Glutamatergic neuron (in vitro differentiated cells): ENCODE data around the gene EXOSC2. TPM values are rescaled to one million over a fixed set of nuclear protein-coding genes. Genes with fewer than 3 reads are reported as not detected.

Experiments used
- DNase-seq: peaks from one replicate; pipeline ENCODE4 v3.0.0; 2022
- H3K27ac Mint-ChIP-seq: one replicate; pipeline ENCODE4 v1.8.0; 2020; ENCODE audit warnings: mild to moderate bottlenecking, mixed read lengths, inconsistent platforms; ENCODE audit not compliant: unreplicated experiment
- H3K27me3 Mint-ChIP-seq: one replicate; pipeline ENCODE4 v1.8.0; 2020; ENCODE audit warnings: mild to moderate bottlenecking, moderate library complexity, mixed read lengths, inconsistent platforms; ENCODE audit not compliant: unreplicated experiment
- H3K36me3 Mint-ChIP-seq: one replicate; pipeline ENCODE4 v1.8.0; 2020; ENCODE audit warnings: mild to moderate bottlenecking, mixed read lengths, inconsistent platforms; ENCODE audit not compliant: unreplicated experiment
- H3K4me1 Mint-ChIP-seq: one replicate; pipeline ENCODE4 v1.8.0; 2020; ENCODE audit warnings: mild to moderate bottlenecking, low read depth, mixed read lengths, inconsistent platforms; ENCODE audit not compliant: unreplicated experiment
- H3K4me3 Mint-ChIP-seq: one replicate; pipeline ENCODE4 v1.8.0; 2020; ENCODE audit warnings: mild to moderate bottlenecking, mixed read lengths, inconsistent platforms; ENCODE audit not compliant: unreplicated experiment
- H3K9me3 Mint-ChIP-seq: one replicate; pipeline ENCODE4 v1.8.0; 2020; ENCODE audit warnings: mild to moderate bottlenecking, moderate library complexity, mixed read lengths, inconsistent platforms; ENCODE audit not compliant: unreplicated experiment
- CTCF ChIP-seq: fragments of 200-600 bp; sonication (generic); IDR thresholded peaks from one replicate; pipeline ENCODE4 v1.5.0; 2021; ENCODE audit not compliant: partially characterized antibody, unreplicated experiment
- total RNA-seq: library from RNA; stranded (reverse); fragmentation: NEBNext Ultra II Directional; extraction: Animal tissue kit (Norgen Biotek cat#: 25700); gene quantifications from one replicate; pipeline ENCODE4 v1.2.1, GENCODE V29; 2021; ENCODE audit not compliant: unreplicated experiment

The EXOSC2 gene
- total RNA-seq, 1 donor from 2014 or later = 43.3 TPM

GRCh38 chr9:130745210-130745800 lies 51.7 kb downstream of the EXOSC2 start:
- Mint-ChIP-seq H3K4me3 (no peak overlapping the region), H3K27ac (no peak overlapping the region), H3K9me3 (peaks cover 3% of the 10 kb centered on the region), H3K4me1 (peaks cover 10% of the 10 kb centered on the region), H3K36me3 (no peaks in the 10 kb centered on the region), H3K27me3 (peaks cover 2% of the 10 kb centered on the region)
- TF ChIP-seq CTCF = no peak
- DNase-seq = no peak

- peaks cover 3% of the 10 kb centered on the region for H3K9me3 Mint-ChIP-seq
- no peak for DNase-seq
- H3K27ac Mint-ChIP-seq = no peak overlapping the region
- peaks cover 11% of the 10 kb centered on the region for H3K4me1 Mint-ChIP-seq
- no peaks in the 10 kb centered on the region for H3K36me3 Mint-ChIP-seq
- H3K4me3 Mint-ChIP-seq = no peak overlapping the region
- no peak for TF ChIP-seq CTCF
- H3K27me3 Mint-ChIP-seq = peaks cover 2% of the 10 kb centered on the region
Observed at GRCh38 chr9:130745829-130746228, 52.2 kb downstream of the EXOSC2 start.

- H3K4me1 Mint-ChIP-seq = peaks cover 13% of the 10 kb centered on the region
- no peaks in the 10 kb centered on the region for H3K36me3 Mint-ChIP-seq
- peaks cover 2% of the 10 kb centered on the region for H3K27me3 Mint-ChIP-seq
- DNase-seq = no peak
- H3K4me3 Mint-ChIP-seq = no peak overlapping the region
- peaks cover 3% of the 10 kb centered on the region for H3K9me3 Mint-ChIP-seq
- TF ChIP-seq CTCF = no peak
- no peak overlapping the region for H3K27ac Mint-ChIP-seq
Observed at GRCh38 chr9:130746434-130747212, 53.0 kb downstream of the EXOSC2 start.

GRCh38 chr9:130751631-130752355 lies 58.2 kb downstream of the EXOSC2 start:
- Mint-ChIP-seq H3K9me3 (peaks cover 3% of the 10 kb centered on the region), H3K27ac (peak overlapping the region; percentile 82), H3K36me3 (no peaks in the 10 kb centered on the region), H3K4me1 (peaks cover 21% of the 10 kb centered on the region), H3K4me3 (no peak overlapping the region), H3K27me3 (no peaks in the 10 kb centered on the region)
- TF ChIP-seq CTCF = no peak
- DNase-seq = peak; percentile 31

Other genes with a start within 250 kb of the EXOSC2 start
- gene ASS1, start 248.8 kb upstream of the EXOSC2 start, total RNA-seq = 31.5 TPM
- gene FUBP3, start 114.2 kb upstream of the EXOSC2 start, total RNA-seq = 76.8 TPM
- gene PRDM12, start 29.2 kb upstream of the EXOSC2 start, total RNA-seq = 0.98 TPM
- 118 TPM for gene ABL1, start 141.5 kb downstream of the EXOSC2 start, total RNA-seq
- not detected for gene QRFP, start 203.0 kb downstream of the EXOSC2 start, total RNA-seq
- not detected for gene FIBCD1, start 245.5 kb downstream of the EXOSC2 start, total RNA-seq